GM12872 (cell line): Measurements from ENCODE around the gene ACTN3.

Source experiments
- CTCF ChIP-seq: IDR thresholded peaks from 3 replicates; pipeline ENCODE4 v1.5.1; 2011; ENCODE audit warnings: low read depth, mild to moderate bottlenecking, low read length, moderate library complexity; ENCODE audit not compliant: insufficient read depth

The ACTN3 gene

GRCh38 chr11:66562907-66563583, 16.3 kb downstream of the ACTN3 start:
- TF ChIP-seq CTCF: no peak

GRCh38 chr11:66563832-66564231, 17.1 kb downstream of the ACTN3 start:
- no peak for TF ChIP-seq CTCF

- TF ChIP-seq CTCF: no peak
Observed at GRCh38 chr11:66564538-66564937, 17.8 kb downstream of the ACTN3 start.

- TF ChIP-seq CTCF: no peak
Observed at GRCh38 chr11:66564984-66565383, 18.3 kb downstream of the ACTN3 start.

- TF ChIP-seq CTCF: no peak
Observed at GRCh38 chr11:66566221-66566620, 19.5 kb downstream of the ACTN3 start.

- no peak for TF ChIP-seq CTCF
Observed at GRCh38 chr11:66567787-66568123, 21.1 kb downstream of the ACTN3 start.

- TF ChIP-seq CTCF: no peak
Observed at GRCh38 chr11:66568124-66568916, 21.6 kb downstream of the ACTN3 start, which contains the start of gene CTSF. Gene CTSF (minus strand): TSS chr11:66568606. CDS start chr11:66568486, 120 bp downstream.
